Esophagus squamous epithelium (tissue), 5 donors: ENCODE measurements around the gene RHBDL3. TPM values are rescaled to one million over a fixed set of nuclear protein-coding genes. Genes with fewer than 3 reads are reported as not detected.

Experiments used
- DNase-seq: peaks from one replicate; lab custom pipeline; 2025; lab: John Stamatoyannopoulos, UW
- H3K27ac ChIP-seq, 4 donors: fragments of 200-600 bp; sonication (generic); one replicate each; pipeline ENCODE4 v1.5.1; 2016 to 2019; ENCODE audit warnings: mild to moderate bottlenecking in 1 of 4
- H3K27me3 ChIP-seq, 4 donors: fragments of 200-600 bp; sonication (generic); 1 replicate in 3 of 4; 2 replicates in 1 of 4; pipeline versions ENCODE4 v1.5.1 to v1.6.0; 2017 to 2021; ENCODE audit warnings: antibody characterized with exemption in 1 of 4
- H3K36me3 ChIP-seq, 3 donors: fragments of 200-600 bp; sonication (generic); one replicate each; pipeline ENCODE4 v1.5.1; 2016 to 2019
- H3K4me1 ChIP-seq, 3 donors: fragments of 200-600 bp; sonication (generic); one replicate each; pipeline ENCODE4 v1.5.1; 2017 to 2019
- H3K4me3 ChIP-seq, 4 donors: fragments of 200-600 bp; sonication (generic); 1 replicate in 3 of 4; 2 replicates in 1 of 4; pipeline ENCODE4 v1.5.1; 2016 to 2019; ENCODE audit warnings: mild to moderate bottlenecking in 2 of 4, moderate library complexity in 1 of 4
- H3K9me3 ChIP-seq, 3 donors: fragments of 200-600 bp; sonication (generic); one replicate each; pipeline ENCODE4 v1.5.1; 2016 to 2019
- CTCF ChIP-seq, 6 experiments: fragments of 450-650 bp in 4 of 6; fragments of 200-600 bp in 2 of 6; sonication (generic) in 2 of 6; IDR thresholded peaks; one replicate each; pipeline ENCODE4 v1.5.1; 2016 to 2019; ENCODE audit warnings: antibody characterized with exemption in 6 of 6, mild to moderate bottlenecking in 4 of 6, moderate library complexity in 4 of 6
- WGBS, 2 donors: methylation state at CpG; one replicate each; pipeline ENCODE4 v1.1.5; 2018; 5-methylcytosine and 5-hydroxymethylcytosine counted together
- intact Hi-C: fragments of 100-400 bp; cut with DNase I; formaldehyde crosslinking; loops from one replicate; pipeline ENCODE4 v1.15.0; 2022
- small RNA-seq, 4 donors: library from RNA; depleted of rRNA; stranded (forward); fragments of <200 nt; gene quantifications; one replicate each; pipeline ENCODE3, GENCODE V24; 2016
- total RNA-seq, 4 donors: library from RNA; depleted of rRNA; stranded (reverse); fragments of >200 nt; gene quantifications; one replicate each; pipeline ENCODE4 v1.1.0, GENCODE V29; 2016
- donor health status: DM: yes; HTN: yes; CAD: no.

RHBDL3 gene
- total RNA-seq, 4 donors from 2014 or later, result 0.09 to 1.1 (median 0.76) TPM; not detected in 1

GRCh38 chr17:32370426-32370825 lies 104.8 kb downstream of the RHBDL3 start:
- Histone ChIP-seq H3K27me3 (no peaks in the 10 kb centered on the region), H3K36me3 (peaks cover 16 to 100% (median 55%) of the 10 kb centered on the region in 3 donors), H3K4me3 (no peak overlapping the region), H3K9me3 (no peaks in the 10 kb centered on the region), H3K4me1 (peaks cover 0 to 4% (median 0%) of the 10 kb centered on the region in 3 donors), H3K27ac (no peak overlapping the region)
- intact Hi-C loops, result no loop called here
- TF ChIP-seq CTCF (IDR thresholded peaks at IDR 0.05), result no peak
- WGBS, 2 donors, result 56 to 61% methylated on average over 1 of the region's 1 CpG
- no peak for DNase-seq

Small RNAs within 50 kb of the gene (small RNA-seq; reads per million reads assigned to genes)
- 0 to 1.3 (median 0) reads per million in 4 donors for gene UBL5P2

Other genes with a start within 250 kb of the RHBDL3 start
- gene RHOT1, start 123.3 kb upstream of the RHBDL3 start, total RNA-seq, result 10 to 100 TPM; 17.3 to 34.9 (median 21.9) TPM
- gene C17orf75, start 76.3 kb downstream of the RHBDL3 start, total RNA-seq, result 10 to 100 TPM in 1 of 4 donors, 1 to 10 TPM in 3; 3.6 to 14.7 (median 9.1) TPM
- gene ZNF207, start 84.3 kb downstream of the RHBDL3 start, total RNA-seq, result 100 to 1,000 TPM; 101 to 181 (median 137) TPM
- 100 to 1,000 TPM in 1 of 4 donors, 10 to 100 TPM in 3; 53.5 to 148 (median 70.3) TPM for gene PSMD11, start 178.7 kb downstream of the RHBDL3 start, total RNA-seq
- 10 to 100 TPM in 2 of 4 donors, 1 to 10 TPM in 2; 5.7 to 12.1 (median 10.7) TPM for gene CDK5R1, start 221.2 kb downstream of the RHBDL3 start, total RNA-seq